Uterus (tissue), 4 donors: Measurements from ENCODE around the gene DUSP10. TPM values are rescaled to one million over a fixed set of nuclear protein-coding genes. Genes with fewer than 3 reads are reported as not detected.
A peak's percentile ranks its signal among the peaks of the same experiment; 100 is the strongest.

Experiments used
- DNase-seq, 2 donors: peaks; one replicate each; pipeline ENCODE4 v3.0.0-alpha.2; 2019 to 2020
- H3K27ac ChIP-seq, 2 donors: fragments of 200-600 bp; sonication (generic); 1 replicate in 1 of 2; 2 replicates in 1 of 2; pipeline ENCODE4 v1.5.1; 2016 to 2018
- H3K27me3 ChIP-seq, 2 donors: fragments of 200-600 bp; sonication (generic); one replicate each; pipeline ENCODE4 v1.5.1; 2018 to 2019; ENCODE audit warnings: control low read depth in 1 of 2
- H3K36me3 ChIP-seq, 2 donors: fragments of 200-600 bp; sonication (generic); one replicate each; pipeline ENCODE4 v1.5.1; 2019; ENCODE audit warnings: control low read depth in 1 of 2
- H3K4me1 ChIP-seq, 2 donors: fragments of 200-600 bp; sonication (generic); one replicate each; pipeline ENCODE4 v1.5.1; 2018 to 2019; ENCODE audit warnings: control low read depth in 1 of 2
- H3K4me3 ChIP-seq, 2 donors: fragments of 200-600 bp; sonication (generic); 1 replicate in 1 of 2; 2 replicates in 1 of 2; pipeline ENCODE4 v1.5.1; 2018 to 2019; ENCODE audit warnings: mild to moderate bottlenecking in 1 of 2
- H3K9me3 ChIP-seq, 2 donors: fragments of 200-600 bp; sonication (generic); one replicate each; pipeline ENCODE4 v1.5.1; 2019; ENCODE audit warnings: control low read depth in 1 of 2
- CTCF ChIP-seq, 4 experiments: fragments of 200-600 bp in 2 of 4; fragments of 450-650 bp in 2 of 4; sonication (generic) in 2 of 4; IDR thresholded peaks; one replicate each; pipeline ENCODE4 v1.5.1; 2016 to 2019; ENCODE audit warnings: antibody characterized with exemption in 4 of 4, mild to moderate bottlenecking in 2 of 4, moderate library complexity in 1 of 4
- POLR2A ChIP-seq, 2 donors: fragments of 450-650 bp; IDR thresholded peaks; one replicate each; pipeline ENCODE4 v1.6.1; 2016; ENCODE audit warnings: antibody characterized with exemption in 2 of 2, mild to moderate bottlenecking in 1 of 2, moderate library complexity in 1 of 2
- intact Hi-C: fragments of 100-400 bp; cut with DNase I; formaldehyde crosslinking; loops from one replicate; pipeline ENCODE4 v1.15.1; 2023; ENCODE audit warnings: low total_unique reads
- total RNA-seq, 4 donors: library from RNA; depleted of rRNA in 3 of 4; stranded (reverse); fragments of >200 nt in 3 of 4; gene quantifications; one replicate each; pipeline versions ENCODE4 v1.1.0 to v1.2.4, GENCODE V29; 2014 to 2023
- donor health status: DM: yes; HTN: yes; CAD: no.

The DUSP10 gene
- 10 to 100 TPM in 1 of 4 donors, 1 to 10 TPM in 2, under 1 TPM in 1; 0.26 to 10.9 (median 5.5) TPM for total RNA-seq

- no peaks in the 10 kb centered on the region for H3K27me3 ChIP-seq
- TF ChIP-seq POLR2A (IDR thresholded peaks at IDR 0.05), result peak; percentile 85 to 93
- peak in 1 of 4 experiments; percentile 15 for TF ChIP-seq CTCF (IDR thresholded peaks at IDR 0.05)
- H3K36me3 ChIP-seq, result no peaks in the 10 kb centered on the region
- H3K4me3 ChIP-seq, result peak within 1 kb of the TSS; percentile 64 to 70
- H3K4me1 ChIP-seq, result no peaks in the 10 kb centered on the region
- H3K9me3 ChIP-seq, result no peaks in the 10 kb centered on the region
- DNase-seq, result peak; percentile 99
- peak within 1 kb of the TSS; percentile 98 to 99 for H3K27ac ChIP-seq
- intact Hi-C loops, result no loop called here
These were observed at the start of gene DUSP10 for GRCh38 chr1:221741703-221742554. DUSP10 (minus strand) TSS chr1:221742089; CDS start chr1:221739744, 2,345 bp downstream.

DNA sequence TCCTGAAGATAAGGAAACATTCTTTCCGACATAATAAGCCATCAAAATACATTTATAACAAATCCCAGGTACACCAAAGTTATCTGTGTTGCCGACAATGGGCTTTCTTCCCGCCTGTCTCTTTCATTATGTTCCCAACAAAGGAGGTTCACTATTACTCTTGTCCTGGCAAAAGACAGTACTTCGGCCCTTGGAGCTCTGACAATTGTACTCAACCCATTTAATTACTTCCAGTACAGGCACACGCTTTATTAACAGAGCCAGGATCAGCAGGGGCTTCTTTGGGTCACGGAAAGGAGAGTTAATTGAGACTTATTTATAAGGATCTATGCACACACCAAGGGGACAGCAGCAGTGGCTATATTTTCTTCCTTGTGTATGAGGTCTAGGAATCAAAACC, 46.6 kb upstream of the DUSP10 start:
- H3K27ac ChIP-seq, result no peak overlapping the region
- no peaks in the 10 kb centered on the region for H3K9me3 ChIP-seq
- H3K4me1 ChIP-seq, result no peaks in the 10 kb centered on the region
- intact Hi-C loops, result no loop called here
- H3K4me3 ChIP-seq, result no peak overlapping the region
- DNase-seq, result no peak
- TF ChIP-seq CTCF (IDR thresholded peaks at IDR 0.05) (no peak), POLR2A (IDR thresholded peaks at IDR 0.05) (no peak)
- no peaks in the 10 kb centered on the region for H3K36me3 ChIP-seq
- H3K27me3 ChIP-seq, result no peaks in the 10 kb centered on the region

DNA sequence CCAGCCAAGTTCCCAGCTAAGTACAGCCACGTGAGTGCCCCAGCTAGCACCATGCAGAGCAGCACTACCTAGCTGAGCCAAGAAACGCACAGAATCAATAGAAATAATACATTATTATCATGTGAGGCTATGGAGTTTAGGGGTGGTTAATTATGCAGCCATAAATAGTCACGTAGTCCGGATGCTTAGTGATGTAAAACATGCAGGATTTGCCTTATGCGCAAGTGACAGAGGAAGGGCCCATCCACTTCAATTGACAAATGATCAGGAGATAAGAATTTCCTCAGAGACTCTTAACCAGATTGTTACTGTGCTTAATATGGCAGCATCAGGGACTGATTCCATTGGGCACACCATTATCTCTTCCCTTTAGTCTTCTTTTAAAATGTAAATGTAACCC, 44.8 kb upstream of the DUSP10 start:
- DNase-seq, result no peak
- TF ChIP-seq POLR2A (IDR thresholded peaks at IDR 0.05) (no peak), CTCF (IDR thresholded peaks at IDR 0.05) (no peak)
- no peaks in the 10 kb centered on the region for H3K36me3 ChIP-seq
- H3K4me1 ChIP-seq, result no peaks in the 10 kb centered on the region
- H3K27ac ChIP-seq, result no peak overlapping the region
- intact Hi-C loops, result no loop called here
- no peak overlapping the region for H3K4me3 ChIP-seq
- no peaks in the 10 kb centered on the region for H3K27me3 ChIP-seq
- H3K9me3 ChIP-seq, result no peaks in the 10 kb centered on the region

GRCh38 chr1:221783936-221784335, 42.0 kb upstream of the DUSP10 start:
- Histone ChIP-seq H3K27ac (no peak overlapping the region), H3K9me3 (no peaks in the 10 kb centered on the region), H3K36me3 (no peaks in the 10 kb centered on the region), H3K27me3 (no peaks in the 10 kb centered on the region), H3K4me1 (no peaks in the 10 kb centered on the region), H3K4me3 (no peak overlapping the region)
- no peak for TF ChIP-seq POLR2A (IDR thresholded peaks at IDR 0.05)
- no peak for TF ChIP-seq CTCF (IDR thresholded peaks at IDR 0.05)
- intact Hi-C loops, result no loop called here
- DNase-seq, result no peak

DNA sequence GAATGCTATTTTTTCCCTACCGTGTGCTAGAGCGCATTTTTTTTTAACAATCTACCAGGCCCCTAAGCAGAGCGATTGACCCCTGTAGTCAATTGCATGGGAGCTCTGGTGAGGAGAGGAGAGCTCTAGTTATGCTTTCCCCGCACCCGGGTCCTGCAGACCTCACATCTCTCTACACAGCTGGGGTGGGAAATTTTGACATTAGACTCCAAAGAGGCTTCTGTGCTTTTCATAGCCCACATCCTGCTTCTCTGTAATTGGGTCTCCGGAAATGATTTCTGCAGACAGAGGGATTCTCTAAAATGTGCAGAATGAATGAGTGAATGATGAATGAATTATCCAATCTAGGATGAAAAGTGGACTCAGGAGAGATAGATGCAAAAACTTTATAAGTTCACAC, 41.5 kb upstream of the DUSP10 start:
- intact Hi-C loops, result no loop called here
- Histone ChIP-seq H3K4me3 (no peak overlapping the region), H3K27ac (no peak overlapping the region), H3K27me3 (no peaks in the 10 kb centered on the region), H3K36me3 (no peaks in the 10 kb centered on the region), H3K4me1 (no peaks in the 10 kb centered on the region), H3K9me3 (no peaks in the 10 kb centered on the region)
- no peak for TF ChIP-seq CTCF (IDR thresholded peaks at IDR 0.05)
- no peak for TF ChIP-seq POLR2A (IDR thresholded peaks at IDR 0.05)
- no peak for DNase-seq
